Heart right ventricle (tissue), 16 donors: ENCODE results near the gene RIMBP2. TPM values are rescaled to one million over a fixed set of nuclear protein-coding genes. Genes with fewer than 3 reads are reported as not detected.

Experiments used
- ATAC-seq, 8 donors: fragments of 200-7000 bp; cut with Tn5 transposase; one replicate each; pipeline ENCODE4 v1.9.1; 2020; ENCODE audit warnings: mild to moderate bottlenecking in 8 of 8, moderate library complexity in 8 of 8, moderate number of reproducible peaks in 1 of 8
- DNase-seq, 2 donors: peaks; one replicate each; pipeline ENCODE4 v3.0.0-alpha.2; 2020
- H3K27ac ChIP-seq, 10 donors: fragments of 200-600 bp; sonication (generic) in 2 of 10; one replicate each; pipeline versions ENCODE4 v1.5.0 to v1.8.0; 2020 to 2022; ENCODE audit warnings: mild to moderate bottlenecking in 3 of 10
- H3K27me3 ChIP-seq, 7 donors: fragments of 200-600 bp; one replicate each; pipeline ENCODE4 v1.8.0; 2021 to 2022; ENCODE audit warnings: mild to moderate bottlenecking in 2 of 7
- H3K36me3 ChIP-seq, 9 donors: fragments of 200-600 bp; sonication (generic) in 1 of 9; one replicate each; pipeline versions ENCODE4 v1.5.0 to v1.8.0; 2020 to 2022; ENCODE audit warnings: mild to moderate bottlenecking in 2 of 9
- H3K4me1 ChIP-seq, 9 donors: fragments of 200-600 bp; sonication (generic) in 1 of 9; one replicate each; pipeline versions ENCODE4 v1.5.0 to v1.8.0; 2020 to 2022; ENCODE audit warnings: mild to moderate bottlenecking in 4 of 9
- H3K4me3 ChIP-seq, 10 donors: fragments of 200-600 bp; sonication (generic) in 2 of 10; one replicate each; pipeline versions ENCODE4 v1.5.0 to v1.8.0; 2020 to 2022; ENCODE audit warnings: mild to moderate bottlenecking in 7 of 10, moderate library complexity in 2 of 10
- H3K9me3 ChIP-seq, 11 donors: fragments of 200-600 bp in 10 of 11; sonication (generic) in 2 of 11; one replicate each; pipeline versions ENCODE4 v1.5.0 to v1.8.0; 2013 to 2022; ENCODE audit warnings: mild to moderate bottlenecking in 2 of 11, control low read depth in 1 of 11, moderate library complexity in 1 of 11
- WGBS, 2 donors: extraction: QIAGEN DNeasy Blood & Tissue Kit; methylation state at CpG; one replicate each; pipeline ENCODE4 v1.1.7; 2013; ENCODE audit warnings: inconsistent platforms in 1 of 2; 5-methylcytosine and 5-hydroxymethylcytosine counted together
- intact Hi-C, 10 donors: fragments of 100-400 bp; cut with DNase I; formaldehyde crosslinking; loops; one replicate each; pipeline versions ENCODE4 v1.11.1 to v1.14.2; 2022
- polyA plus RNA-seq, 2 donors: library from polyadenylated mRNA; stranded (reverse); fragments of 200-250 nt; gene quantifications; one replicate each; pipeline ENCODE4 v1.2.3, GENCODE V29; 2013
- total RNA-seq, 10 donors: library from RNA; stranded (reverse); fragmentation: NEBNext Ultra II Directional in 3 of 10; extraction: Animal tissue kit (Norgen Biotek cat#: 25700) in 3 of 10; gene quantifications; one replicate each; pipeline versions ENCODE4 v1.2.1 to v1.2.4, GENCODE V29; 2021 to 2023
- TF ChIP-seq, protein P1 (sequence below), 9 donors: fragments of 200-600 bp; sonication (generic) in 2 of 9; IDR thresholded peaks; one replicate each; pipeline versions ENCODE4 v1.5.0 to v1.8.0; 2021 to 2022; ENCODE audit warnings: antibody characterized with exemption in 9 of 9, mild to moderate bottlenecking in 5 of 9, moderate library complexity in 1 of 9
- donor health status: Arrhythmogenic right ventricular cardiomyopathy.
- donor health status: ischemic (EF 13 %, LVEDD 7.1; RV severe dilation, severe dysfunction).
- donor health status: healthy with polysubstance abuse.
- donor health status: DM: no; HTN: yes; CAD: no.
- donor health status: DM: no; HTN: no; CAD: no.
- donor health status: ischemic (EF 25% LVEDD 6.9; RV normal size, moderate dysfunction).
- donor health status: ischemic (EF 25% LVEDD 5.7; RV mildly dilated, moderate dysfunction).
- donor health status: healthy.
- donor health status: DM: yes; HTN: yes; CAD: no.
- donor health status: Ischemic cardiomyopathy.
- donor health status: ischemic (EF 35%, LVEDD 5.7; RV mildly dilated, moderate dysfunction).
- donor health status: nonischemic (EF 11% LVEDD 7.7; RV severe dilation, severe dysfunction).
- donor health status: DM: yes; HTN: yes; CAD: no.
- donor health status: PGD.
- donor health status: ischemic (EF 29% LVEDD 5.4; RV normal size, mild dysfunction).
- donor health status: nonischemic (EF 23%, LVEDD 6.1; RV moderate dilation, normal function).

The RIMBP2 gene
- total and polyA plus RNA-seq, 12 donors: 0.01 to 0.17 (median 0.05) TPM; not detected in 9

DNA sequence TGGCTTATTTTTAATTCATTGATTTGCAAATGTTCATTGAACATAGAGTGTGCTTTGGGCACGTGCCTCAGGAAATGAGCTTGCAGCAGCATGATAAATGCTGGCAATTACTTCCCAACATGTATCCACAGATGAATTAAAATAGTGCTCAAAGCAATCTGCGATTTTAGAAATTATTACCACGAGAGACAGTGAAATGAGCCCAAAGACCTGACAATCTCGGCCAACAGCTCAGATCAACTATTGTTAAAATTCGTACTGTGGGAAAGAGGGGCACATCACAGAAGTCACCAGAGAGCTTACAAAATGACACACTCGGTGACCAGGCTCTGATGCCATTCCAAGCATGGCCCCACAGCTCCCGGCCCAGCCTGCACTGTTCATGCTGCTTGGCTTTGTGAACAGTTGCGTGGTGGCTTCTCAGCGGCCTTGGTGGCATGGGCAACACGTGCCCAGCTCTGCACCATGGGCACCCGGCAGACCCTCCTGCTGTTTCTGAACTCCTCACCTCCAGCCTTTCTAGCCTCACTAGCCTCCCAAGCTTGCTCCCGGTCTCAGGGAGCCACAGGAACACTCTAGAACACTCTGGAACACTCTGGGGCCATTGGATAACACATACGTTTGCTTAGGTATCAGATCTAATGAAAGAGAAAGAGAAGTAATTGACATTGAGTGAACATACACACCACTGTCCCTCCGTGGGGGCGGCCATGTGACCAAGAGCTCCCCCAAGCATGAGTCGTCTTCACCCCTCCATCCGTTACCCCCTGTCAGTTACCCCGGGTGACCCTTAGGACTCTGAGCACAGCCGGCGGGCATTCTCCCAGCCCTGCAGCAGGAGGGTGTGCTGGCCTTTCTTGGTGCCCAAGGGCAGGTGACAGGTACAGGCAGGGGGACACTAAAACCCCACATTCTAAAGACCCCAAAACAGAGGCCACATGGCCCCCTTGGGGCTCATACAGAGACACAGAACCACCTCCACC is 28.0 kb downstream of the RIMBP2 start:
- no peak for DNase-seq
- H3K4me3 ChIP-seq: no peak overlapping the region
- ATAC-seq: no peak
- H3K9me3 ChIP-seq: no peaks in the 10 kb centered on the region
- 79 to 84% methylated on average over 20 of the region's 20 CpGs for WGBS, 2 donors
- TF ChIP-seq, protein P1, sequence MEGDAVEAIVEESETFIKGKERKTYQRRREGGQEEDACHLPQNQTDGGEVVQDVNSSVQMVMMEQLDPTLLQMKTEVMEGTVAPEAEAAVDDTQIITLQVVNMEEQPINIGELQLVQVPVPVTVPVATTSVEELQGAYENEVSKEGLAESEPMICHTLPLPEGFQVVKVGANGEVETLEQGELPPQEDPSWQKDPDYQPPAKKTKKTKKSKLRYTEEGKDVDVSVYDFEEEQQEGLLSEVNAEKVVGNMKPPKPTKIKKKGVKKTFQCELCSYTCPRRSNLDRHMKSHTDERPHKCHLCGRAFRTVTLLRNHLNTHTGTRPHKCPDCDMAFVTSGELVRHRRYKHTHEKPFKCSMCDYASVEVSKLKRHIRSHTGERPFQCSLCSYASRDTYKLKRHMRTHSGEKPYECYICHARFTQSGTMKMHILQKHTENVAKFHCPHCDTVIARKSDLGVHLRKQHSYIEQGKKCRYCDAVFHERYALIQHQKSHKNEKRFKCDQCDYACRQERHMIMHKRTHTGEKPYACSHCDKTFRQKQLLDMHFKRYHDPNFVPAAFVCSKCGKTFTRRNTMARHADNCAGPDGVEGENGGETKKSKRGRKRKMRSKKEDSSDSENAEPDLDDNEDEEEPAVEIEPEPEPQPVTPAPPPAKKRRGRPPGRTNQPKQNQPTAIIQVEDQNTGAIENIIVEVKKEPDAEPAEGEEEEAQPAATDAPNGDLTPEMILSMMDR (IDR thresholded peaks at IDR 0.05): no peak
- intact Hi-C loops: no loop called here
- no peaks in the 10 kb centered on the region for H3K36me3 ChIP-seq
- no peak overlapping the region for H3K27ac ChIP-seq
- H3K27me3 ChIP-seq: peaks cover 0 to 65% (median 46%) of the 10 kb centered on the region in 7 donors
- no peaks in the 10 kb centered on the region for H3K4me1 ChIP-seq

DNA sequence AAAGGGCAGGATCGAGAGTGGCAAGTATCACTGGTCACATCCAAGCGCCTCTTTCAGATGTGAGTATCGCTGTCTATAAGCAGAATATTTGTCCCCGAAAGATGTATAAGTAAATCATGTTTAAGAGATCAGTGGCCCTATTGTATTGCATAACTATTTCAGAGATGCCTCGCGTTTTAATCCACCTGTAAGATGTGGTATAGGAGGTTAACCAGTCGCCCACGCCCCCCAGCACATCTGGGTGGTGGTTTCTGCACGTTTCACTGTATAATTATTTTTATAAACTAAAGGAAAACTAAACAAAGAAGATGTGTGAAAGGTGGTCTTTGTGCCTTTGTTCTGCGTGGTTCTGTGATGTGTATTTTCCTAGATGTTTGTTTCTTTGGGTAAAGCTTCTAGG is 28.9 kb downstream of the RIMBP2 start:
- H3K4me3 ChIP-seq: no peak overlapping the region
- intact Hi-C loops: no loop called here
- no peaks in the 10 kb centered on the region for H3K9me3 ChIP-seq
- DNase-seq: no peak
- no peak for ATAC-seq
- H3K27me3 ChIP-seq: peaks cover 0 to 71% (median 51%) of the 10 kb centered on the region in 7 donors
- H3K4me1 ChIP-seq: no peaks in the 10 kb centered on the region
- H3K36me3 ChIP-seq: no peaks in the 10 kb centered on the region
- no peak overlapping the region for H3K27ac ChIP-seq
- TF ChIP-seq, protein P1 (IDR thresholded peaks at IDR 0.05): no peak
- 78 to 86% methylated on average over 10 of the region's 10 CpGs for WGBS, 2 donors

DNA sequence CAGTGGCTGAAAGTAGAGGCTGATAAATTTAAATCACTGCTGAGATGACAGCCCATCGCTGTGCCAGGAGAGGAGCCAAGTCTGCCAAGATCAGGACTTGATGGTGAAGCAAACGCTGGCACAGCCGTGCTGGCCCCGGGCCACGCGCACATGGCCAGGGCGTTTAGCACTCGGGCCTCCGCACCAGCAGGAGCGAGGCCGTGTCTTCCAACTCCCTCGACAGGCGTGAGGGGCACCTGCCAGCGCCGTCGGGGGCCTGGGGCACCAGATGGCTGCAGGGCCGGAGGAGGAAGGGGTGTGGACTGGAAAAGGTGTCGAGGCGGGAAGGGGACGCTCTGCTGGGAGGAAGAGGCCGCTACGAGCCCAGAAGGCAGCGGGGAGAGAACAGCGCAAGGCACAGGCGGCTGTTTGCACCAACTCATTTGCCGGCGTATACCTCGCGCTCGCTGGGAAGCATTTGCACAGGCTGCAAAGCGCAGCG is 29.5 kb downstream of the RIMBP2 start:
- H3K36me3 ChIP-seq: no peaks in the 10 kb centered on the region
- H3K27ac ChIP-seq: no peak overlapping the region
- no peaks in the 10 kb centered on the region for H3K4me1 ChIP-seq
- 47 to 64% methylated on average over 32 of the region's 32 CpGs for WGBS, 2 donors
- TF ChIP-seq, protein P1 (IDR thresholded peaks at IDR 0.05): no peak
- no peak overlapping the region for H3K4me3 ChIP-seq
- peaks cover 0 to 74% (median 51%) of the 10 kb centered on the region in 7 donors for H3K27me3 ChIP-seq
- ATAC-seq (peak in 1 of 8 donors; percentile 30), DNase-seq (no peak)
- no peaks in the 10 kb centered on the region for H3K9me3 ChIP-seq
- intact Hi-C loops: no loop called here

DNA sequence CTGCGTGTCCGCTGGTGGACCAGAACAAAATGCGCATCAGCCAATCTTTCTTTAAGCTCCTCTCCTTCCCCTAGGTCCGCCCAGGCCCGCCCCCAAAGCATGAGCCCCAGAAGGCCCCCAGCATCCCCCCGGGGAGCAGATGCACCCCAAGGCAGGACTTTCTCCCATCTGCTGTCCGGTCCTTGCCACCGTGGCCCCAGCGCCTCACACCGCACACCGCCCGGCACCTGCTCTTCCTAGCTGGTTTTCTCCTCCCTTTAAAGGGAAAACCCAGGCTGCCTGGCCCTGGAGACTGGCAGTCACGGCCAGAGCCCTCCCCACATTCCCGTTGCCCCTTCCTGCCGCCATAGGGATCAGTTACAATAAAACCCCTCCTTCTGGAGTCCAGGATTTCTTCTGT is 30.2 kb downstream of the RIMBP2 start:
- Histone ChIP-seq H3K36me3 (no peaks in the 10 kb centered on the region), H3K4me3 (no peak overlapping the region), H3K27ac (no peak overlapping the region), H3K4me1 (no peaks in the 10 kb centered on the region), H3K9me3 (no peaks in the 10 kb centered on the region), H3K27me3 (peaks cover 0 to 71% (median 51%) of the 10 kb centered on the region in 7 donors)
- DNase-seq (no peak), ATAC-seq (no peak)
- intact Hi-C loops: no loop called here
- TF ChIP-seq, protein P1 (IDR thresholded peaks at IDR 0.05): no peak
- 72 to 81% methylated on average over 15 of the region's 15 CpGs for WGBS, 2 donors
